Ammon's horn (tissue), 1 donor: Measurements from ENCODE around the gene ATCAY.

ENCODE experiments used
- DNase-seq: peaks from one replicate; pipeline ENCODE4 v3.0.0-alpha.2; 2016; ENCODE audit warnings: low spot score

Gene ATCAY, protein sequence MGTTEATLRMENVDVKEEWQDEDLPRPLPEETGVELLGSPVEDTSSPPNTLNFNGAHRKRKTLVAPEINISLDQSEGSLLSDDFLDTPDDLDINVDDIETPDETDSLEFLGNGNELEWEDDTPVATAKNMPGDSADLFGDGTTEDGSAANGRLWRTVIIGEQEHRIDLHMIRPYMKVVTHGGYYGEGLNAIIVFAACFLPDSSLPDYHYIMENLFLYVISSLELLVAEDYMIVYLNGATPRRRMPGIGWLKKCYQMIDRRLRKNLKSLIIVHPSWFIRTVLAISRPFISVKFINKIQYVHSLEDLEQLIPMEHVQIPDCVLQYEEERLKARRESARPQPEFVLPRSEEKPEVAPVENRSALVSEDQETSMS

GRCh38 chr19:3880471-3881271 is at the start of gene ATCAY:
ATCAY (plus strand) TSS chr19:3880685; CDS start chr19:3885768, 5,083 bp downstream.
- peak; percentile 80 for DNase-seq

DNA sequence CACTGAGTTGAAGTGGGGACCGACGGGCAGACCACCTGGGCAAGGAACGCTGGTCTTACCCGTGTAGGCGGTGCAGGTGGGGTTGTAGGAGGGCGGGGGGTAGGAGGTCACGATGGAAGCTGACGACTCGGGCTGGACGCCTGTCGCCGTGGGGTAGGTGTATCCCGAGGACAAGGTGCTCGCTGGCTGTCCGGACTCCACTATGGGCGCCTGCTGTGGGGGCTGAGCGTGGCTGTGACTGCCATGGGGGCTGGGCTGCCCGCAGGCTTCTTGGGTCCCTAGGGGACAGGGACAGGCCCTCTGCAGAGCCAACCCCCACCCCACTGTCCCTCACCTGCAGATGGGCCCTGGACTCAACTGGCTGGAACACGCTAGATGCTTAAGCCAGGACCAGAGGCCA is 48.9 kb upstream of the ATCAY start:
- no peak for DNase-seq

DNA sequence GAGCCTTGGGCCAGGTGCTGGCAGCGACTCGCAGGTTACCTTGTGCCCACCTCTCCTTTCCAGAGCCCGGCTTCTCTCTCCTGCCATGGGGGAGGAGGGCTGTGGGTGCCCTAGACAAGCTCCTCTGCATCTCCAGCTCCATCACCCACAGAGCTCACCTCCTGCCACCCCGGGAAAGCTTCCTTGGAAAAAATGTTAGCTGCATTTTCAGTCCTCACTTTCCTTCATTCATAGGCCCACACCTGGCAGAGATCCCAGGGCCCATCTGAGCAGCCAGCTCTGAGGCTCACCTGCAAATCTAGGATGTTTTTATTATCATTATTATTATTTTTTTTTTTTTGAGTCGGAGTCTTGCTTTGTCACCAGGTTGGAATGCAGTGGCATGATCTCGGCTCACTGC is 48.5 kb upstream of the ATCAY start:
- DNase-seq: no peak

DNA sequence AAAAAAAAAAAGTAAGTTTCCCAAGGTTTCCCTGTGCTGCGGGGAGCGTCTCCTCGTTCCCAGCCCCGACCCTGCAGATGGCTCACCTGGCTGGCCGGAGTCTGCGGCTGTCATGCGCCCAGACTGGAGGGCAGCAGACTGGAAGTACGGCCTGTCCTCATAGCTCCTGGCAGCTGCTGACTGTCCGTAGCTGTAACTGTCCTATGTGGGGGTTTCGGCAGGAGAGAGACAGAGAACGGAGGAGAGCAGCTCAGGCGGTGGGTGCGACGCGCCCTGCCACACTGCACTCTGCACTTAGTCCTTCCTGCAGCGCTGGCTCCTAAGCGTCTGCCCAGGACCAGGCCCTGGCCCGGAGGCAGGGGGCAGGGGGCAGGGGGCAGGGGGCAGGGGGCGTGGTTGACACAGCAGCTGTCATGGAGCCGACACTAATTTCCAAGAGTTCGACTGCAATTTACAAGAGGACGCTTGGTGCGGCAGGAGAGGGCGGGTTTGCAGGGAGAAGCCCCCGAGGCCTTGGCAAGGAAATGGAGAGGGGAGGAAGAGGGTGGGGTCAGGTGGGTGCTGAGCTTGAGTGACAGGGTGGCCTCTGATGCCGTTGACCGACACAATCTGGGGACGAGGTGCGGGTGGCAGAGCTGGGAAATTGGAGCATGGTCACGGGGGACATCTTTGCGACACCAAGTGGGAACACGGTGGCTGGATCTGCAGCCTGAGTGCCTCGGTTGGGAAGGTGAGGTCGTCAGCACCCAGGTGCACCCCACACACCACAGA is 46.7 kb upstream of the ATCAY start:
- no peak for DNase-seq

GRCh38 chr19:3834349-3835054 is 46.0 kb upstream of the ATCAY start:
- DNase-seq: no peak

- DNase-seq: no peak
These were observed 45.4 kb upstream of the ATCAY start for GRCh38 chr19:3835055-3835435.

DNA sequence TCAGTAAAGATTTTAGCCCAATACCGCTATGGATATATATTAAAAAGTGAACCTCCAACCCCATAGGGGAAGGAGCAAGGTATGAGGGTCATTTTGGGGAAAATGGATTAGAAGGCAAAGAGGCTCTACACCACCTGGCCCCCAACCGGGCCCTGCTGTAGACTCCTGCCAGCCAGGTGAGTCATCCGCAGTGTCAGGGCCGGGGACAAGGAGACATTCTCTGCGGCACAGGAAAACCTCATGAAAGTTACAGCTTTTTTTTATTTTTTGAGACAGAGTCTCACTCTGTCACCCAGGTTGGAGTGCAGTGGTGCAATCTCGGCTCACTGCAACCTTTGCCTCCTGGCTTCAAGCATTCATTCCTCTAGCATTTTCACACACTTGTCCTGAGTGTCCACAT is 43.6 kb upstream of the ATCAY start:
- no peak for DNase-seq

DNA sequence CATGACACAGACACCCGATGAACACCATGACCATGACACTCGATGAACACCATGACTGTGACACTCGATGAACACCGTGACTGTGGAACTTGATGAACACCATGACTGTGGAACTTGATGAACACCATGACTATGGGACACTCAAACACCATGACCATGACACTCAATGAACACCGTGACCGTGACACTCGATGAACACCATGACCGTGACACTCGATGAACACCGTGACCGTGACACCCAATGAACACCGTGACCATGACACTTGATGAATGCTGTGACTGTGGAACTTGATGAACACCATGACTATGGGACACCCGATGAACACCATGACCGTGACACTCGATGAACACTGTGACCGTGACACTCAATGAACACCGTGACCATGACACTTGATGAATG is 43.2 kb upstream of the ATCAY start:
- no peak for DNase-seq

DNA sequence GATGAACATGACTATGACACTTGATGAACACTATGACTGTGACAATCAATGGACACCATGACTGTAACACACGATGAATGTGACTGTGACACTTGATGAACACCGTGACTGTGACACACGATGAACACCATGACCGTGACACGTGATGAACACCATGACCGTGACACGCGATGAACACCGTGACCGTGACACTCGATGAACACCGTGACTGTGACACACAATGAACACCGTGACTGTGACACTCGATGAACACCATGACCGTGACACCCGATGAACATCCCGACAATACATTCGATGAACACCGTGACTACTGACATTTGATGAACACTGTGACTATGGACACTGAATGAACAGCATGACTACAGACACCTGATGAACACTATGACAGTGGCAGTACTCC is 42.6 kb upstream of the ATCAY start:
- no peak for DNase-seq

DNA sequence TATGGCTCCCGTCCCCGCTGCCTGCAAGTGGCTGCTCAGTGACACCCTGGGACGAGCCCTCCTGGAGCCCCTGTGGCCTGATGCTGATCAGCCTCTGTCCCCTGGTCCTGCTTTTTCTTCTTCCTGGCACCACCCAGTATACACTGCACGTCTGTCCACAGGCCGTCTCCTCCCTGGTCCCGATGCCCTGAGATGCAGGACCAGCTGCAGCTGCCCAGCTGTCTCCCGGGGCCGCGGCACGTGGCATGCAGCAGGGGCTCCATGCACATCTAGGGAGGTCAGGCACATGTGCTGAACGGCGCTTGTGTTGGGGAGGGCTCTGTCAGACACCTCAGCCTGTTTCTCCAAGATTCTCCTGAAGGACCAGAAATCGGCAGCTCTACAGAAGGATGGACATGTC is 41.8 kb upstream of the ATCAY start:
- DNase-seq: no peak

DNA sequence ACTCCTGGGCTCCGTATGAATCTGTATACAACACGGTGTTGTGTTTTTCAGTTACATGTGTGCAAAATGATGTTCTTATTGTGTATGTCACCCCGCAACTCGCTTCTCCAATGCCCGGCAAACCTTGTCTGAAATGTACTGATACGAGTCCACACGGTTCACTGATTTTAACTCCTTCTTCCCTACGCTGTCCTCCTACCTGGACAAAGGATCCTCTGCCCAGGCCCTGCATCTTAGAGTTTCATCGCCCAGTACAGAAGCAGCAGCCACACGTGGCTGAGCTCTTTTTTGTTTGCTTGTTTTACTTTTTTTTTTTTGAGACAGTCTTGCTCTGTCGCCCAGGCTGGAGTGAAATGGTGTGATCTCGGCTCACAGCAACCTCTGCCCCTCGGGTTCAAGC is 40.5 kb upstream of the ATCAY start:
- no peak for DNase-seq

DNA sequence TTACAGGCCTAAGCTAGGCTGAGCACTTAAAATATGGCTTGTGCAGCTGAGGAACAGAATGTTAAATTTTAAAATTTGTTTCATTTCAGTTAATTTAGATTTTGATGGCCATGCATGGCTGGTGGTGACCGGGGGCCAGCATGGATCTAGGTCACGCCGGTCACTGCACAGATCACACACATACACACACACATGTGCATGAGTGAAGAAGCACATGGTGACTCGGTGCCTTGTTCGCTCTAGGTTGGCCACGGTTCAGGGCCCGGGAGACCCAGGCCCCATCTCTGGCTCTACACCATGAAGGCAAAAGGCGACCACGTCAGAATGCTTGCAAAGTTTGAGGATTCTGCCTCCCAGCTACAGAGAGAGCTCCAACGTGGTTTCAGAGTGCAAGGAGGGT is 39.7 kb upstream of the ATCAY start:
- no peak for DNase-seq

GRCh38 chr19:3842948-3843347 is 37.5 kb upstream of the ATCAY start:
- DNase-seq: no peak

GRCh38 chr19:3844596-3844995 is 35.9 kb upstream of the ATCAY start:
- DNase-seq: no peak

GRCh38 chr19:3849092-3849491 is 31.4 kb upstream of the ATCAY start:
- DNase-seq: no peak

- no peak for DNase-seq
These were observed 30.7 kb upstream of the ATCAY start for GRCh38 chr19:3849787-3850186.

DNA sequence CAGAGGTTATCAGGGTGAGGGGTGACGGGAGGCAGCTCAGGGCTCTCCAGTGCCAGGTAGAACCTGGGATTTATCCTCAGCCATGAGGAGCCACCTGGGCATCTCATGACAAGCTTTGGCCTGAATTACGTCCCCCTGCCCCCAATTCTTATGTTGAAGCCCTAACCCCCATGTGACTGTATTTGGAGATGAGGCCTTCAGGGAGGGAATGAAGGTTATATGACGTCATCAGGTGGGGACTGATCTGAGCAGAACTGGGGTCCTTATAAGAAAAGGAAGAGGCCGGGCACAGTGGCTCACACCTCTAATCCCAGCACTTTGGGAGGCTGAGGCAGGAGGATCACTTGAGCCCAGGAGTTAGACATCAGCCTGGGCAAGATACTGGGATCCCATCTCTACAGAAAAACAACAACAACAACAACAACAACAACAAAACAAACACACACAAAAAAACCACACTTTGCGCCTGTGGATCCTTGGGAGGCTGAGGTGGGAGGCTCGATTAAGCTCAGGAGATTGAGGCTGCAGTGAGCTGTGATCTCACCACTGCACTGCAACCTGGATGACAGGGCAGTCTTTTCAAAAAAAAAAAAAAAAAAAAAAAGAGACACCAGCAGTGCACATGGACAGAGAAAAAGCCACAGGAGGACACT is 30.0 kb upstream of the ATCAY start:
- DNase-seq: no peak

DNA sequence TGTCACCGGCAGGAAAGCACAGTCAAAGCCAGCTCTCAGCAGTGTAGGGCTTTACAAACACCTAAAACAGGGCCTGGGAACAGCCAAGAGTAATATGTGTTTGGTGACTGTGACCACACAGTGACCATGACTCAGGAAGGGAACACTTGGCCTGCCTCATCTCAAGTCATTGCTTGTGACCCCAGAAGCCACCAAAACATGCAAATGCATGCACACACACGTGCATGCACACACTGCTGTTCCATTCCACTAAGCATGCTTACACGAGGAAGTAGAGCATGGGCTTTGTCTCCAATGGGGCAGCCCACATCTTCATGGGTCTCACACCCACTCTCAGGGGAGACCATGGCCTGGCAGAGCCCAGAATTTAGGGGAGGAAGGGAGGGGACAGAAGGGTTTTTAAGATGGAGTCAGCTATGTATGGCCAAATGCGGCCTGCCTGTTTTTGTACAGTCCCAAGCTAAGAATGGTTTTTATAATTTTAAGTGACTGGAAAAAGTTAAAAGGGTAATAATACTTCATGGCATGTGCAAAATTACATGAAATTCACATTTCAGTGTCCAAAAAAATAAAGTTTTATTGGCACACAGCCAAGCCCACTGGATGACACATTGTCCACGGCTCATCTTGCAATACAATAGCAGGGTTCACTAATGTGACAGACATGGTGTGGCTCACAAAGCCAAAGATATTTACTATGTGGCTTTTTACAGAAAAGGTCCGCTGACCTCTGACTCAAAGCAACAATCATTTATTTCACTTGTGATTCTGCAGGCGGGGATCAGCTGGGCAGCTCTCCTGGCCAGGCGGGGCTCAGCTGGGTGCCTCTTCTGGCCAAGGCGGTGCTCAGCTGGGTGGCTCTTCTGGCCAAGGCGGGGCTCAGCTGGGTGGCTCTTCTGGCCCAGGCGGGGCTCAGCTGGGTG is 29.0 kb upstream of the ATCAY start:
- no peak for DNase-seq

GRCh38 chr19:3852177-3852511 is 28.3 kb upstream of the ATCAY start:
- DNase-seq: no peak

- no peak for DNase-seq
These were observed 27.8 kb upstream of the ATCAY start for GRCh38 chr19:3852614-3853254.
